ENCODE data around the gene GET4.
"Not testable (repeated sequence)": the region's sequence is repeated elsewhere in the genome, so short reads cannot be mapped to it uniquely, and the experiment has no call there.

Gene GET4

DNA sequence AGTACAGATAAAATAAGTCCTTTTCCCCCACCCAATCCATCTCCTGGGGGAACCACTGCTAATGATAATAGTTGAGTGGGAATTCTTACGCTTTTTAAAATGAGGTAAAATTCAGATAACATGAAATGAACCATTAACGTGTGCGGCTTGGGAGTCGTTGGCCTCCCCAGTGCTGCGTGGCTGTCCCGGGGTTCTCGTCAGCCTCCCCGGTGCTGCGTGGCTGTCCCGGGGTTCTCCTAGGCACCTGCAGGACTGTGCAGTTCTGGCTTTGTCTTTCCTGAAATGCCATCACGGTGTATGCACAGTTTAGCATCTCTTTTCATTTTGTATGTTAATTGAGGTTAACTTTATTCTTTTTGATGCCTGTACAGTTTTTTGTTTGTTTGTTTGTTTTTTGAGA lies 30.6 kb upstream of the GET4 start:
- H3K27ac ChIP-seq, result no peak overlapping the region
- TF ChIP-seq ZFX (IDR thresholded peaks at IDR 0.05; ENCODE audit: borderline replicate concordance) (no peak), CTCF (IDR thresholded peaks at IDR 0.05) (no peak)

DNA sequence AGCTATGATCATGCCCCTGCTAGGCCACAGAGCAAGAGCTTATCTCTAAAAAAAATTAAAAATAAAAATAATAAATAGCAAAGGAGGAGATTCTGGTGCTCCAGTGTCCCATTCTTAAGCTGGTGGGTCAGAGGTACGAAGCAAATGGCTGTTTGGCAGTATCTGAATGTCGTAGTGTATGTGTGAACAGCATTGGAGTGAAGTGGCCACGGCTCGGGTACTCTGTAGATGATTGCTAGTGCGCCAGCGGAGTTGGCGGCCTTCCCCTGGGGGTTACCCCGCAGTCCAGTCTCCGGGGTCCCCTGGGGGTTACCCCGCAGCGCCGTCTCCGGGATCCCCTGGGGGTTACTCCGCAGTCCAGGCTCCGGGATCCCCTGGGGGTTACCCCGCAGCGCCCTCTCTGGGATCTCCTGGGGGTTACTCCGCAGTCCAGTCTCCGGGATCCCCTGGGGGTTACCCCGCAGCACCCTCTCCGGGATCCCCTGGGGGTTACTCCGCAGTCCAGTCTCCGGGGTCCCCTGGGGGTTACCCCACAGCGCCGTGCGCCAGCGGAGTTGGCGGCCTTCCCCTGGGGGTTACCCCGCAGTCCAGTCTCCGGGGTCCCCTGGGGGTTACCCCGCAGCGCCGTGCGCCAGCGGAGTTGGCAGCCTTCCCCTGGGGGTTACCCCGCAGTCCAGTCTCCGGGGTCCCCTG lies 29.2 kb upstream of the GET4 start:
- H3K27ac ChIP-seq, result not testable (repeated sequence)

- H3K27ac ChIP-seq, result not testable (repeated sequence)
These were observed 28.6 kb upstream of the GET4 start for GRCh38 chr7:847728-848127.

- no peak overlapping the region for H3K27ac ChIP-seq
- TF ChIP-seq CTCF (IDR thresholded peaks at IDR 0.05), result no peak
- no peak for TF ChIP-seq ZFX (IDR thresholded peaks at IDR 0.05; ENCODE audit: borderline replicate concordance)
These were observed 27.2 kb upstream of the GET4 start for GRCh38 chr7:849145-849544.

DNA sequence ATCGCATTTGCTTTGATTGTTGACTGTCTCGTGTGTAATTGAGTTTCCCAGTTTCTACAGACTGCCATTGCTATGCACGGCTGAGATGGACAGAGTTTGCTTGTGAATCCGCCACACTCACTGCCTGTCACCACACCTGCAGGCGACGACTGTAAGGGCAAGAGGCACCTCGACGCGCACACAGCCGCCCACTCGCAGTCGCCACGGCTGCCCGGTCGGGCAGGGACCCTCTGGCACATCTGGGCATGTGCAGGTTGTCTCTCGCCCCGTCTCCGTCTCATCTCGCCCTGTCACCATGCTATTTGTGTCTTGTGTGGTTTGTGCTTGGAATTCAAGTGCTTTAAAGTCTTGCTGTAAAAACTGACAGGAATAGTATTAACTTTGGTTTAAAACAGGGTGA lies 26.6 kb upstream of the GET4 start:
- TF ChIP-seq ZFX (IDR thresholded peaks at IDR 0.05; ENCODE audit: borderline replicate concordance) (no peak), CTCF (IDR thresholded peaks at IDR 0.05) (no peak)
- no peak overlapping the region for H3K27ac ChIP-seq

DNA sequence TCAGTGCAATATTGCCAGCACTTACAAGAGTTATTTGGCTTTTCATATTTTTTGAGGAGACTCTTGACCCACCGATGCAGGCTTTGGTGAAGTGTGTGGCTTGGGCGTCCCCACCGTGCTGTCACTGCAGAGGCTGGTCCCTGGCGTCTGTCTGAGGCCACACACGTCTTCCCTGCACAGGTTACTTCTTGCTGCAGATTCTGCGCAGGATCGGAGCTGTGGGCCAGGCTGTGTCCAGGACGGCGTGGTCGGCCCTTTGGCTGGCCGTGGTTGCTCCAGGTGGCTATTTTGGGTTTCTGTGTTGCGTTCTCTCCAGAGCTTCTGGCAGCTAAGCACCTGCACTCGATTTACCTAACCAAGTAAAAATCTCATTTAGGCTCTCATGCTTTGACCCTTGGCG lies 25.1 kb upstream of the GET4 start:
- H3K27ac ChIP-seq, result no peak overlapping the region
- TF ChIP-seq ZFX (IDR thresholded peaks at IDR 0.05; ENCODE audit: borderline replicate concordance) (no peak), CTCF (IDR thresholded peaks at IDR 0.05) (no peak)

DNA sequence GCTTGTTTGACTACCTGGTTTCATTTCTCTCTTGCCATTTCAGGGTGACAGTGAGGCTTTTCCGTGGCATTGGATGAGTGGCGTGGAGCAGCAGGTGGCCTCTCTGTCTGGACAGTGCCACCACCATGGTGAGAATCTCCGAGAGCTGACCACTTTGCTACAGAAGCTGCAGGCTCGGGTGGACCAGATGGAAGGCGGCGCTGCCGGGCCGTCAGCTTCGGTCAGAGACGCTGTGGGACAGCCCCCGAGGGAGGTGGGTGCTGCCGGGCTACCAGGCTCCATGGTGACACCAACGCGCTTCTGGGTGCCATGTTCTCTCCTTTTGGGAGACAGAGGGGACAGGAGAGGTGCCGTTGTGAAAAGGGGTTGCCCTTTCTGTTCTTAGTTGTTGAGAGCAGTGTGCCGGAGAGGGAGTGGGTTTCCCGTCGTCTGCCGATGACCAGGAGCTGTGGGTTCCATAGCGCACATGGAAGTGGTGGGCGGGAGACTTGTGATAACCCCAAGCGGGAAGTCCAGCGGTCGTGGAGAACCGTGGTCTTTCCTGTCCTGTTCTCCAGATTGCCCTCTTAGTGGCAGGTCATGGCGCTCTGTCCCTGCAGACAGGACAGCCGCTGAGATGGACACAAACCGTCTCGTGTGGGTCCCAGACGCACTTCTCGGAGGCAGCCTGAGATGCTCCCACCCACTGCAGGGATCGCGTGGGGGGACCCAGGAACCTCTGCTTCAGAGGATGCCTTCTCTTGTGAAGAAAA lies 22.8 kb upstream of the GET4 start:
- no peak for TF ChIP-seq ZFX (IDR thresholded peaks at IDR 0.05; ENCODE audit: borderline replicate concordance)
- no peak for TF ChIP-seq CTCF (IDR thresholded peaks at IDR 0.05)
- H3K27ac ChIP-seq, result no peak overlapping the region

GRCh38 chr7:854118-854775 lies 22.1 kb upstream of the GET4 start:
- H3K27ac ChIP-seq, result no peak overlapping the region
- no peak for TF ChIP-seq ZFX (IDR thresholded peaks at IDR 0.05; ENCODE audit: borderline replicate concordance)
- no peak for TF ChIP-seq CTCF (IDR thresholded peaks at IDR 0.05)

All from 22Rv1 (cell line).